GM12801 (cell line): Measurements from ENCODE around the gene BTBD9.

Source experiments
- CTCF ChIP-seq: IDR thresholded peaks from one replicate; pipeline ENCODE4 v1.5.1; 2011; ENCODE audit warnings: control low read depth; ENCODE audit not compliant: insufficient read length; ENCODE audit errors: extremely low read depth

Gene BTBD9

GRCh38 chr6:38193481-38194281 is 446.0 kb downstream of the BTBD9 start:
- no peak for TF ChIP-seq CTCF

- no peak for TF ChIP-seq CTCF
Observed at GRCh38 chr6:38193051-38193450, 446.7 kb downstream of the BTBD9 start.

GRCh38 chr6:38192487-38192886 is 447.2 kb downstream of the BTBD9 start:
- TF ChIP-seq CTCF = no peak

- no peak for TF ChIP-seq CTCF
Observed at GRCh38 chr6:38192011-38192410, 447.7 kb downstream of the BTBD9 start.

- no peak for TF ChIP-seq CTCF
Observed at GRCh38 chr6:38191418-38191817, 448.3 kb downstream of the BTBD9 start.

GRCh38 chr6:38188677-38189335 is 450.9 kb downstream of the BTBD9 start:
- no peak for TF ChIP-seq CTCF

GRCh38 chr6:38187811-38188590 is 451.7 kb downstream of the BTBD9 start:
- TF ChIP-seq CTCF = no peak
